Calu3 (cell line): Measurements from ENCODE around the gene ABCB10. TPM values are rescaled to one million over a fixed set of nuclear protein-coding genes. Genes with fewer than 3 reads are reported as not detected.

Experiments used
- BruUV-seq: library from RNA; stranded (reverse); fragments of 400-500 nt; replicated peaks from 2 replicates; lab custom pipeline; 2021; lab: Mats Ljungman, UMichigan
- CTCF ChIA-PET: fragments of 300-600 bp; sonication (Branson Sonifier 250); formaldehyde crosslinking; loops from one replicate; lab custom pipeline; 2022; ENCODE audit warnings: antibody characterized with exemption; lab: Charles Lee
- DNase-seq: peaks from one replicate; pipeline ENCODE4 v3.0.0; 2022
- H3K27ac Mint-ChIP-seq: one replicate; pipeline ENCODE4 v1.8.0; 2022; ENCODE audit warnings: mixed read lengths; ENCODE audit not compliant: unreplicated experiment
- H3K27me3 Mint-ChIP-seq: one replicate; pipeline ENCODE4 v1.8.0; 2022; ENCODE audit warnings: mixed read lengths; ENCODE audit not compliant: unreplicated experiment
- H3K36me3 Mint-ChIP-seq: one replicate; pipeline ENCODE4 v1.8.0; 2022; ENCODE audit warnings: mild to moderate bottlenecking, moderate library complexity, mixed read lengths; ENCODE audit not compliant: insufficient read depth, unreplicated experiment
- H3K4me1 Mint-ChIP-seq: one replicate; pipeline ENCODE4 v1.8.0; 2022; ENCODE audit warnings: mild to moderate bottlenecking, low read depth, mixed read lengths; ENCODE audit not compliant: unreplicated experiment
- H3K4me3 Mint-ChIP-seq: one replicate; pipeline ENCODE4 v1.8.0; 2022; ENCODE audit warnings: mild to moderate bottlenecking, low read depth, moderate library complexity, mixed read lengths; ENCODE audit not compliant: unreplicated experiment
- H3K9me3 Mint-ChIP-seq: one replicate; pipeline ENCODE4 v1.8.0; 2022; ENCODE audit warnings: low read depth, mixed read lengths; ENCODE audit not compliant: unreplicated experiment
- CTCF ChIP-seq: fragments of 200-600 bp; IDR thresholded peaks from one replicate; pipeline ENCODE4 v1.8.0; 2022; ENCODE audit warnings: antibody characterized with exemption; ENCODE audit not compliant: unreplicated experiment
- intact Hi-C: fragments of 100-400 bp; cut with micrococcal nuclease; formaldehyde crosslinking; loops from one replicate; pipeline ENCODE4 v1.10.0; 2022; ENCODE audit not compliant: unreplicated experiment
- total RNA-seq: library from RNA; stranded (reverse); gene quantifications from 2 replicates; pipeline ENCODE4 v1.2.3, GENCODE V29; 2022

ABCB10 gene
- total RNA-seq, 1 experiment from 2014 or later: 19.9 TPM

- no peaks in the 10 kb centered on the region for H3K27me3 Mint-ChIP-seq
- no peaks in the 10 kb centered on the region for H3K9me3 Mint-ChIP-seq
- no peak overlapping the region for H3K27ac Mint-ChIP-seq
- no peak overlapping the region for H3K4me3 Mint-ChIP-seq
- no peak for TF ChIP-seq CTCF
- H3K36me3 Mint-ChIP-seq: peaks cover 20% of the 10 kb centered on the region
- no peaks in the 10 kb centered on the region for H3K4me1 Mint-ChIP-seq
- intact Hi-C loops: no loop called here
- DNase-seq: no peak
- BruUV-seq: no TSS peak
- CTCF ChIA-PET: interaction anchor here (0.5 to 0.6 kb wide), 2 partner anchors 731 to 856 kb away, joined by 3 to 5 read pairs; no protein-coding TSS in a partner anchor
Measured at GRCh38 chr1:229538945-229539344, 19.6 kb downstream of the ABCB10 start.

GRCh38 chr1:229537894-229538293 is 20.6 kb downstream of the ABCB10 start:
- H3K4me3 Mint-ChIP-seq: no peak overlapping the region
- H3K27ac Mint-ChIP-seq: no peak overlapping the region
- BruUV-seq: no TSS peak
- H3K27me3 Mint-ChIP-seq: no peaks in the 10 kb centered on the region
- CTCF ChIA-PET: no interaction called here
- no peak for DNase-seq
- no peak for TF ChIP-seq CTCF
- no peaks in the 10 kb centered on the region for H3K4me1 Mint-ChIP-seq
- no peaks in the 10 kb centered on the region for H3K9me3 Mint-ChIP-seq
- intact Hi-C loops: no loop called here
- H3K36me3 Mint-ChIP-seq: peaks cover 20% of the 10 kb centered on the region

GRCh38 chr1:229536982-229537381 is 21.5 kb downstream of the ABCB10 start:
- no peak for TF ChIP-seq CTCF
- H3K9me3 Mint-ChIP-seq: no peaks in the 10 kb centered on the region
- no peaks in the 10 kb centered on the region for H3K4me1 Mint-ChIP-seq
- no peaks in the 10 kb centered on the region for H3K27me3 Mint-ChIP-seq
- no peak overlapping the region for H3K4me3 Mint-ChIP-seq
- BruUV-seq: no TSS peak
- H3K36me3 Mint-ChIP-seq: peaks cover 17% of the 10 kb centered on the region
- CTCF ChIA-PET: interaction anchor here (0.7 kb wide), 2 partner anchors 13 to 1235 kb away, joined by 3 read pairs; no protein-coding TSS in a partner anchor
- no peak overlapping the region for H3K27ac Mint-ChIP-seq
- DNase-seq: no peak
- intact Hi-C loops: no loop called here

GRCh38 chr1:229535230-229535629 is 23.3 kb downstream of the ABCB10 start:
- TF ChIP-seq CTCF: no peak
- no peaks in the 10 kb centered on the region for H3K4me1 Mint-ChIP-seq
- no peak overlapping the region for H3K27ac Mint-ChIP-seq
- H3K36me3 Mint-ChIP-seq: peaks cover 7% of the 10 kb centered on the region
- DNase-seq: no peak
- no peaks in the 10 kb centered on the region for H3K9me3 Mint-ChIP-seq
- no peak overlapping the region for H3K4me3 Mint-ChIP-seq
- intact Hi-C loops: no loop called here
- CTCF ChIA-PET: interaction anchor here (0.6 to 0.7 kb wide), 3 partner anchors 610 to 1500 kb away, joined by 3 to 4 read pairs (median 3); no protein-coding TSS in a partner anchor
- H3K27me3 Mint-ChIP-seq: no peaks in the 10 kb centered on the region
- BruUV-seq: no TSS peak
